Measurements from ENCODE around the gene CSNK2A3. TPM values are rescaled to one million over a fixed set of nuclear protein-coding genes. Genes with fewer than 3 reads are reported as not detected.

CSNK2A3 gene
- total and polyA plus RNA-seq, 12 donors = 0.57 to 2.2 (median 0.99) TPM; not detected in 1

DNA sequence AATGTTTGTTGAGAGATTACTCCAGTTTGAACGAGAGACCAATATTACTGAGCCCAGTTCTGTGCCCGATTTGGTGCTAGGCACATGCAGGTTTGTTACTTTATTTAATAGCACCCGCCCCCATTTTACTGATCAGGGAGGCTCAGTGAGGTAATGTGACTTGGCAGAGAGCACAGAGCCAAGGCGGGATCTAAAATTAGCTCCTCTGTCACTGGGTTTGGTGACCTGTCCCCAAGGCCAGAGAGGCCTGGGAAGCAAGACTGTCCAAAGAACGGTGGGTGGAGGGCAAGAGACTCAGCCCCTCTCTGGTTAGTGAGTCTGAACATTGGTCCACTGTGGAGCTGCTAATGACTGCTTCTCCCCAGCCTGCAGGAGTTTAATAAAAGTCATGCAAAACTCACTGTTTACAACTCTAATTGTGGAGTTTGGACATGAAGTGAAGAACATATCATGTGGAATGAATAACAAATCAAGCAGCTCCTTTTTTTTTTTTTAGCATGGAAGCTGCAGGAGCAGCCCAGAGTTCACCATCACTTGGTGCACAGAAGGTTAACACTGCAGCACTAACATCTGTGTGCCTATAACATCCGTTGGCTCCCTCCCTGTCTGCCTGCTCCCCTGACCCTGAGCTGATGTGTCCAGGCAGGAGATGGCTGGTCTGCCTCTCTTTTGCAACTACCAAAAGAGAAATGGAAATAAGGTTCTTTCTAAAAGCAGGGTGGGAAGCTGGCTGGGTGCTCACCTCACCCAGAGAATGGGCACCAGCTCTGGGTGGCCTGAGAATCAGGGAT, 39.0 kb downstream of the CSNK2A3 start:
- intact Hi-C loops (cut with DNase I) = no loop called here
- no peaks in the 10 kb centered on the region for H3K27me3 ChIP-seq
- TF ChIP-seq, protein P1, sequence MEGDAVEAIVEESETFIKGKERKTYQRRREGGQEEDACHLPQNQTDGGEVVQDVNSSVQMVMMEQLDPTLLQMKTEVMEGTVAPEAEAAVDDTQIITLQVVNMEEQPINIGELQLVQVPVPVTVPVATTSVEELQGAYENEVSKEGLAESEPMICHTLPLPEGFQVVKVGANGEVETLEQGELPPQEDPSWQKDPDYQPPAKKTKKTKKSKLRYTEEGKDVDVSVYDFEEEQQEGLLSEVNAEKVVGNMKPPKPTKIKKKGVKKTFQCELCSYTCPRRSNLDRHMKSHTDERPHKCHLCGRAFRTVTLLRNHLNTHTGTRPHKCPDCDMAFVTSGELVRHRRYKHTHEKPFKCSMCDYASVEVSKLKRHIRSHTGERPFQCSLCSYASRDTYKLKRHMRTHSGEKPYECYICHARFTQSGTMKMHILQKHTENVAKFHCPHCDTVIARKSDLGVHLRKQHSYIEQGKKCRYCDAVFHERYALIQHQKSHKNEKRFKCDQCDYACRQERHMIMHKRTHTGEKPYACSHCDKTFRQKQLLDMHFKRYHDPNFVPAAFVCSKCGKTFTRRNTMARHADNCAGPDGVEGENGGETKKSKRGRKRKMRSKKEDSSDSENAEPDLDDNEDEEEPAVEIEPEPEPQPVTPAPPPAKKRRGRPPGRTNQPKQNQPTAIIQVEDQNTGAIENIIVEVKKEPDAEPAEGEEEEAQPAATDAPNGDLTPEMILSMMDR (IDR thresholded peaks at IDR 0.05) = no peak
- peak overlapping the region in 9 of 10 donors; percentile 26 to 72 (median 57) for H3K27ac ChIP-seq
- WGBS, 2 donors = 28 to 41% methylated on average over 6 of the region's 6 CpGs
- peak in 1 of 2 donors; percentile 61 for DNase-seq
- peaks cover 0 to 22% (median 0%) of the 10 kb centered on the region in 9 donors for H3K36me3 ChIP-seq
- peak; percentile 82 to 97 (median 95) for ATAC-seq
- no peak overlapping the region for H3K4me3 ChIP-seq
- H3K4me1 ChIP-seq = peaks cover 7 to 36% (median 18%) of the 10 kb centered on the region in 9 donors
- H3K9me3 ChIP-seq = no peaks in the 10 kb centered on the region

DNA sequence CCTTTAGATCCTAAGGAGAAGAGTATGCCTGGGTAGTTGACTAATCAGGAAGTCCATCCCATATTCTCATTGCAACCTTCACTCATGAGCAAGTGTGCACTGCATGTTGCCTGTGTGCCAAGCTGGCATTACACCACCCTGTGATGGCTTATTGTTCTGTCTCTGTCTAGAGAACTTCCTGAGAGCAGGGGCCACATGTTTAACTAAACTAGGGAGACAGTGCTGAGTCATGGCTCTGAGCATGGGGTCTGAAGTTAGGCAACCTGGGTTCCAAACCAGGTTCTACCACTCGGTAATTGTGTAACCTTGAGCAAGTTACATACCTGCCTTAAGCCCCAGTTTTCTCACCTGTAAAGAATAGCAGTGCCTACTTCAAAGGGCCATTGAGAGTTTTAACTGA, 39.6 kb downstream of the CSNK2A3 start:
- TF ChIP-seq, protein P1 (IDR thresholded peaks at IDR 0.05) = no peak
- Histone ChIP-seq H3K27ac (peak overlapping the region in 6 of 10 donors; percentile 9 to 72 (median 64)), H3K4me1 (peaks cover 7 to 36% (median 18%) of the 10 kb centered on the region in 9 donors), H3K4me3 (no peak overlapping the region), H3K27me3 (no peaks in the 10 kb centered on the region), H3K36me3 (peaks cover 0 to 16% (median 0%) of the 10 kb centered on the region in 9 donors), H3K9me3 (no peaks in the 10 kb centered on the region)
- 65 to 72% methylated on average over 1 of the region's 1 CpG for WGBS, 2 donors
- intact Hi-C loops (cut with DNase I) = no loop called here
- peak in 5 of 8 donors; percentile 18 to 62 (median 36) for ATAC-seq
- DNase-seq = no peak

DNA sequence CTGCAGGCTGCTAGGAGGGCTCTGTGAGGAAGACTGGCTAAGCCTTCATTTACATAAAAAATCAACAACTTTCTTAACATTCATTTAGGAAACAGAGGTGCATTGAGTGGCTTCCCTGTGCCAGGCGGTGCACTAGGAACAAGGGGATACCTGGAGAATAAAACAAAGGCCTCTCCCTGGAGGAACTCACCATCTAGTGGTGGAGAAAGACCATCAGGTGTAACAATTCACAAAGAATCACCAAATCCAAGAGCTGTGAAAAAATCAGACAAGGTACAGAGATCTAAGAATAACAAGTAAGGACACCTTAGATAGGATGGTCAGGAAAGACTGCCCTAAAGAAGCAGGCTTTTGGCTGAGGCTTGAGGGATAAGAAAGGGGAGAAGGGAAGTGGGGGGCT, 40.3 kb downstream of the CSNK2A3 start:
- Histone ChIP-seq H3K36me3 (peaks cover 0 to 17% (median 0%) of the 10 kb centered on the region in 9 donors), H3K9me3 (no peaks in the 10 kb centered on the region), H3K4me1 (peaks cover 7 to 36% (median 18%) of the 10 kb centered on the region in 9 donors), H3K4me3 (no peak overlapping the region), H3K27ac (no peak overlapping the region), H3K27me3 (no peaks in the 10 kb centered on the region)
- ATAC-seq (no peak), DNase-seq (no peak)
- WGBS, 2 donors = 98 to 100% methylated on average over 1 of the region's 1 CpG
- TF ChIP-seq, protein P1 (IDR thresholded peaks at IDR 0.05) = peak in 1 of 9 donors; percentile 5
- intact Hi-C loops (cut with DNase I) = no loop called here

DNA sequence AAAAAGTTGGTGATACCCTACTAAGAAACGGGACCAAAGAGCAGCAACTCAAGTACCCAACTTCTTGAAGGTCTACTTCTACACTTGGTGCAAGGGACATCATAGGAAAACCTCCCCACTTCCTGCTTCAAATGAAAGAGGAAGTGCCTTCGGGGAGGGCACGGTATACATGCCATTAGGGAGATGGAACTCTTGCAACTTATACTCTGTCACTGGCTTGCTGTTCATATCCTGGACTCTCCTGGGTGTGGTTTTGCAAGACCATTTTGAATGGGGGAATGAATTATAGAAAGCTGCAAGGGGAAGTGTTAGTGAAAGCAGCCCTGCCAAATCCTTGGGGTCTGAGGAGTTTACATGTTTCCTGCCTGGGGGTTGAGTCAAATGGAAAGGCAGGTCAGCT, 41.9 kb downstream of the CSNK2A3 start:
- H3K4me1 ChIP-seq = peaks cover 7 to 36% (median 18%) of the 10 kb centered on the region in 9 donors
- TF ChIP-seq, protein P1 (IDR thresholded peaks at IDR 0.05) = no peak
- DNase-seq (no peak), ATAC-seq (no peak)
- no peaks in the 10 kb centered on the region for H3K27me3 ChIP-seq
- peaks cover 0 to 16% (median 0%) of the 10 kb centered on the region in 9 donors for H3K36me3 ChIP-seq
- intact Hi-C loops (cut with DNase I) = no loop called here
- H3K27ac ChIP-seq = no peak overlapping the region
- no peaks in the 10 kb centered on the region for H3K9me3 ChIP-seq
- no peak overlapping the region for H3K4me3 ChIP-seq
- WGBS, 2 donors = 74 to 77% methylated on average over 3 of the region's 3 CpGs

All from heart right ventricle (tissue), 16 donors.